Keratinocyte (primary cell): ENCODE results near the gene MRPS27. TPM values are rescaled to one million over a fixed set of nuclear protein-coding genes. Genes with fewer than 3 reads are reported as not detected.

Experiments used
- DNase-seq: peaks from one replicate; pipeline ENCODE4 v3.0.0-alpha.2; 2011; ENCODE audit warnings: low read depth, missing footprints, low spot score
- FAIRE-seq: peaks from 2 replicates; lab custom pipeline; 2011; peaks lifted over from hg19 to GRCh38; lab: Jason Lieb, UNC
- H2AFZ ChIP-seq: 2 replicates; pipeline ENCODE4 v1.6.0; 2012; ENCODE audit warnings: low read length, control low read depth, inconsistent platforms; ENCODE audit not compliant: control insufficient read depth
- H3K27ac ChIP-seq: 2 replicates; pipeline ENCODE4 v1.5.1; 2011; ENCODE audit warnings: low read length; ENCODE audit not compliant: control insufficient read depth, insufficient read depth
- H3K27me3 ChIP-seq: 3 replicates; pipeline ENCODE4 v1.6.0; 2011; ENCODE audit warnings: low read length; ENCODE audit not compliant: control insufficient read depth, insufficient read depth; ENCODE audit errors: extremely low read depth
- H3K36me3 ChIP-seq, 2 experiments: 2 replicates in 1 of 2; 3 replicates in 1 of 2; pipeline ENCODE4 v1.5.1; 2011; ENCODE audit warnings: low read length in 2 of 2, mild to moderate bottlenecking in 1 of 2; ENCODE audit not compliant: control insufficient read depth in 2 of 2, insufficient read depth in 2 of 2; ENCODE audit errors: extremely low read depth in 1 of 2
- H3K4me1 ChIP-seq: 3 replicates; pipeline ENCODE4 v1.5.1; 2011; ENCODE audit warnings: low read length; ENCODE audit not compliant: control insufficient read depth, insufficient read depth; ENCODE audit errors: extremely low read depth
- H3K4me2 ChIP-seq: 3 replicates; pipeline ENCODE4 v1.6.0; 2011; ENCODE audit warnings: low read depth, low read length; ENCODE audit not compliant: control insufficient read depth, insufficient read depth; ENCODE audit errors: extremely low read depth
- H3K4me3 ChIP-seq, 3 experiments: fragments of 200-600 bp in 1 of 3; sonication (generic) in 1 of 3; 2 replicates in 2 of 3; 3 replicates in 1 of 3; pipeline ENCODE4 v1.5.1; 2011 to 2016; ENCODE audit warnings: low read length in 3 of 3, mild to moderate bottlenecking in 3 of 3, control low read depth in 2 of 3, inconsistent platforms in 1 of 3, low read depth in 1 of 3, mixed read lengths in 1 of 3, mixed run types in 1 of 3, moderate library complexity in 1 of 3; ENCODE audit not compliant: control insufficient read depth in 2 of 3, insufficient read depth in 2 of 3; ENCODE audit errors: extremely low read depth in 1 of 3
- H3K79me2 ChIP-seq: 2 replicates; pipeline ENCODE4 v1.6.0; 2012; ENCODE audit warnings: low read length; ENCODE audit not compliant: control insufficient read depth, insufficient read depth
- H3K9ac ChIP-seq: 3 replicates; pipeline ENCODE4 v1.6.0; 2011; ENCODE audit warnings: low read length; ENCODE audit not compliant: control insufficient read depth, insufficient read depth; ENCODE audit errors: extremely low read depth
- H3K9me1 ChIP-seq: 3 replicates; pipeline ENCODE4 v1.6.0; 2011; ENCODE audit warnings: low read length; ENCODE audit not compliant: control insufficient read depth, insufficient read depth; ENCODE audit errors: extremely low read depth
- H3K9me3 ChIP-seq: 2 replicates; pipeline ENCODE4 v1.5.1; 2012; ENCODE audit warnings: low read depth, low read length; ENCODE audit not compliant: control insufficient read depth
- H4K20me1 ChIP-seq: 3 replicates; pipeline ENCODE4 v1.6.0; 2011; ENCODE audit warnings: low read length; ENCODE audit not compliant: control insufficient read depth, insufficient read depth; ENCODE audit errors: extremely low read depth
- CTCF ChIP-seq, 3 experiments: IDR thresholded peaks in 1 of 3; conservative IDR thresholded peaks in 1 of 3; optimal IDR thresholded peaks in 1 of 3; 2 replicates in 2 of 3; 3 replicates in 1 of 3; pipeline versions ENCODE3 to v1.5.1; 2011; ENCODE audit warnings: low read length in 3 of 3, mild to moderate bottlenecking in 3 of 3, moderate library complexity in 2 of 3, control low read depth in 1 of 3, inconsistent platforms in 1 of 3; ENCODE audit not compliant: insufficient read depth in 2 of 3; ENCODE audit errors: extremely low read depth in 1 of 3
- EZH2 ChIP-seq: IDR thresholded peaks from one replicate; pipeline ENCODE4 v1.6.1; 2012; ENCODE audit warnings: inconsistent platforms, mild to moderate bottlenecking, low read length, moderate library complexity
- dilution Hi-C: fragments of 300-500 bp; cut with MboI; formaldehyde crosslinking; loops from one replicate; pipeline ENCODE4 v1.7.0; 2020; ENCODE audit warnings: low sequenced_read_pairs; ENCODE audit not compliant: extremely low pct_ligation_motif_present
- polyA plus RNA-seq, 5 experiments: library from polyadenylated mRNA; depleted of rRNA in 3 of 5; stranded (reverse) in 3 of 5; stranded (forward) in 1 of 5; unstranded in 1 of 5; fragments of >200 nt; gene quantifications; 1 replicate in 1 of 5; 2 replicates in 3 of 5; 3 replicates in 1 of 5; pipeline versions ENCODE4 v1.2.1 to v1.2.3, GENCODE V29; 2011 to 2012; ENCODE audit warnings: missing spikeins in 2 of 5, low read depth in 1 of 5, low replicate concordance in 1 of 5

Gene MRPS27
- polyA plus RNA-seq, 1 donor (not counting 4 experiments of a cell fraction or from before 2014, with no cell fraction given), result 98.7 TPM

DNA sequence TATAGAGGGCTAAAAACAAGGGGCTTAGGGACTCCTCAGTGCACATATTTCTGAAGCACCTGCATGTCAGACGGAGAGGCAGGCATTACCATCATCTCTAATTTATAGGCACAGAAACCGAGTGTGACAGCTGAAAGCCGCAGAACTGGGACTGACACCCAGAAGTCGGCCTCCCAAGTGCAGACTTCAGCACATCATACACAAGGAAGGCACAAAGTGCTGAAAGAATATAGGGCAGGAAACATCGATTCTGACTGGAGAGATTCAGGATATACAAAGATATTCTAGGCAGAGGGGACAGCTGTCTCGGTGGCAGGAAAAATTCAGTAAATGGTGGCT lies 11.2 kb downstream of the MRPS27 start:
- H3K4me1 ChIP-seq, result peaks cover 11% of the 10 kb centered on the region
- dilution Hi-C loops, result no loop called here
- peak overlapping the region; percentile 27 for H2AFZ ChIP-seq
- peak overlapping the region; percentile 35 for H3K4me2 ChIP-seq
- H3K79me2 ChIP-seq, result peaks cover 44% of the 10 kb centered on the region
- DNase-seq (no peak), FAIRE-seq (no peak)
- peak overlapping the region; percentile 29 for H3K9ac ChIP-seq
- no peaks in the 10 kb centered on the region for H3K27me3 ChIP-seq
- H4K20me1 ChIP-seq, result no peaks in the 10 kb centered on the region
- peak overlapping the region; percentile 95 for H3K27ac ChIP-seq
- no peaks in the 10 kb centered on the region for H3K9me3 ChIP-seq
- H3K36me3 ChIP-seq, result peaks cover 0 to 25% of the 10 kb centered on the region in 2 experiments
- no peaks in the 10 kb centered on the region for H3K9me1 ChIP-seq
- H3K4me3 ChIP-seq, result peak overlapping the region in 1 of 3 experiments; percentile 9
- TF ChIP-seq EZH2 (no peak), CTCF (optimal IDR thresholded peaks at IDR 0.05 in 1 of 3, IDR thresholded peaks at IDR 0.05 in 1 of 3, conservative IDR thresholded peaks at IDR 0.05 in 1 of 3; ENCODE audit: extremely low read depth in 1 of 3, insufficient read depth in 2 of 3, low read length in 3 of 3) (no peak)

GRCh38 chr5:72307968-72308852 lies 11.8 kb downstream of the MRPS27 start:
- H3K79me2 ChIP-seq, result peaks cover 47% of the 10 kb centered on the region
- peak; percentile 68 to 88 (median 78) for TF ChIP-seq CTCF (optimal IDR thresholded peaks at IDR 0.05 in 1 of 3, IDR thresholded peaks at IDR 0.05 in 1 of 3, conservative IDR thresholded peaks at IDR 0.05 in 1 of 3; ENCODE audit: extremely low read depth in 1 of 3, insufficient read depth in 2 of 3, low read length in 3 of 3)
- TF ChIP-seq EZH2, result no peak
- peaks cover 0 to 23% of the 10 kb centered on the region in 2 experiments for H3K36me3 ChIP-seq
- no peaks in the 10 kb centered on the region for H4K20me1 ChIP-seq
- H3K27ac ChIP-seq, result peak overlapping the region; percentile 95
- peak overlapping the region; percentile 95 for H2AFZ ChIP-seq
- H3K9ac ChIP-seq, result peak overlapping the region; percentile 97
- H3K4me3 ChIP-seq, result peak overlapping the region; percentile 82 to 92 (median 87)
- H3K27me3 ChIP-seq, result no peaks in the 10 kb centered on the region
- no peaks in the 10 kb centered on the region for H3K9me3 ChIP-seq
- no peaks in the 10 kb centered on the region for H3K9me1 ChIP-seq
- peak overlapping the region; percentile 93 for H3K4me2 ChIP-seq
- peaks cover 11% of the 10 kb centered on the region for H3K4me1 ChIP-seq
- peak; percentile 80 for DNase-seq
- peak; percentile 71 for FAIRE-seq
- dilution Hi-C loops, result no loop called here
